ENCODE data around the gene SERINC1. TPM values are rescaled to one million over a fixed set of nuclear protein-coding genes. Genes with fewer than 3 reads are reported as not detected.
A peak's percentile ranks its signal among the peaks of the same experiment; 100 is the strongest.

Gene SERINC1
- total RNA-seq, 1 donor from 2014 or later = 132 TPM

DNA sequence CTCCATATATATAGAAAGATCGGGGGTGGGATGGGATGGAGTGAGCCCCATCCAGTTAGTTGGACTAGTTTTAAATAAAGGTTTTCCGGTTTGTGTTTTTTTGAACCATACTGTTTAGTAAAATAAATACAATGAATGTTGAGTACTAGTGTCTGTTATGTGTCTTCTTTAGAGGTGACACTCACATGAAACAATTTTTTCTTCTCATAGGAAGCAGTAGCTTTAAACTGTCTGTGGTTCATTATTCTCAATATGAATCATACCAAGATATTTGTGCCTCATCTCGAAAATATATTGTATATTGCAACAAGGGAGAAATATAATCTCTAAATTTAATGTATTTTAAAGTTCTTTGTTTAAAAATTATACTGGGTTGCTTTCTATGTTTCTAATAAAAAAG lies 38.8 kb downstream of the SERINC1 start:
- no peak for DNase-seq (ENCODE audit: low spot score)

DNA sequence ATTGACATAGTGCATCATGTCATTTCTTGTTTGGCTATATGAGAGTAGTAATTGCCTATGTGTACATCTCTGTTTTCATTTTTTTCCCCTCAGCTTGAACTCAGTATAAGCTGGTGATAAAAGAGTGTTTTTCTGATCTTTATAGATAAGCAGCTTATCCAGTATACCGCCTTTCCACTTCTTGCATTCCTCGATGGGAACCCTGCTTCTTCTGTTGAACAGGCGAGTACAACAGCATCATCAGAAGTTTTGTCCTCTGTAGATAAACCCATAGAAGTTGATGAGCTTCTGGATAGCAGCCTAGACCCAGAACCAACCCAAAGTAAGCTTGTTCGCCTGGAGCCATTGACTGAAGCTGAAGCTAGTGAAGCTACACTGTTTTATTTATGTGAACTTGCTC lies 39.8 kb downstream of the SERINC1 start:
- no peak for DNase-seq (ENCODE audit: low spot score)

DNA sequence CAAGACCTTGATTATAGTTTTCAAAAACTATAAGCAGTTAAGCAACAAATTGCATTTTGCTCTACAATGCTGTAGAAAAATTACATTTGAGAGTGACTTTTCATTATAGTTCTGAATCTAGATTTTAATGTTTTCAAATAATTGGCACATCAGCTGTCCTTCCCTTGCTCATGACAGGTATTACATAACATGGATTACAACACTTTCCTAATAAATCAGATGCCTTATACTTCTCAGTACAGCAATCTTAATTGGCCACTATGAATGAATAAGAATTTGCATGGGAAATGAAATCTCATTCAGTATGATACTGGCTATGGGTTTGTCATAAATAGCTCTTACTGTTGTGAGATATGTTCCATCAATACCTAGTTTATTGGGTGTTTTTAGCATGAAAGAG lies 42.3 kb downstream of the SERINC1 start:
- no peak for DNase-seq (ENCODE audit: low spot score)

DNA sequence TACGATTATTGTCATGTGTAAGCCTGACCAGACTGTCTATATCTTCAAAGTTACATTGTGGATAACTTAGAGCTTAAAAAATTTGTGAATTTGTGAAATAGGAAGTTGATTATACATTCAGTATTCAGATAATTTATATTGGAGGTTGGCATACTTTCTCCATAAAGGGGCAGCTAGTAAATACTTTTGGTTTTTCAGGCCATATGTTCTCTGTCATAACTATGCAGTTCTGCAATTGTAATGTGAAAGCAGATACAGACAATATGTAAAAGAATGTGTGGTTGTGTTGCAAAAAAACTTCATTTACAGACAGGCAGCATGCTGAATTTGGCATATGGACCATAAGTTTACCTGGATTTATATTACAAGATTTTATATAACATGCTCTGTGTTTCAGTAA lies 42.8 kb downstream of the SERINC1 start:
- no peak for DNase-seq (ENCODE audit: low spot score)

DNA sequence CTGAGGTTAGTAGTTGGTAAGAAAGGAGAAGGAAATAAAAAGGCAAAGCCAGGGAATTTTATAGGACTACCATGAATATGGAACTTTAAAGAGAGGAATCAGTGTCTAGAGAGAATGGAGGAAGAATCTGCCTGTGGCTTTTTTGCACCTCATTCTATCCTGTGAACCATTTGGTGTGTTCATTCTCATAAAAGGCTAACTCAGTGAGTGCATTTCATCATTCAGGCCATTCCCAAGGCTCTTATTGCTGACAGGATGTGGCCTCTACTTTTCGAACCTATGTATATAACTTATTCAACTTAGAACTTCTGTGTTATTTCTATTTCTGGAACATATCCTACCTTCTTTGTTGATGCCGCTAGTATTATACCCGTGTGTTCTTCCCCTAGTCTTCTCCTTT lies 45.0 kb downstream of the SERINC1 start:
- DNase-seq (ENCODE audit: low spot score) = no peak

DNA sequence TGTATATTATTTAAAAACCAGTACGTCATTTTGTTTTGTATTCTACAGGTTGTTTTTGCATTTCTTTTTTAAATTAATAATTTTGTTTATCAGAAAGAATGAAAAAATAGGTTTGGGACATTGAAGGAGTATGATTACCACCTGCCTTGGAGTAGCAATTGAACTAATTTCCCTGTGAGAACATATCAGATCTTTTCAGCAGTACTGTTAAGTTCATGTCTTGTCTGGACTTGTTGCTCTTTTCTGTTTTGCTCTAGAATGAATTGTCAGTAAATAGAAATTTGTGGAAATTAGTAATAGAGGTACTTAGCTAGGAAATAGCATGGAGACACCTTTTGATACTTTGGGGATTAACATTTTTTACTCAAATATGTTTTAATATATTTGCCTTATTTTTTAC lies 47.9 kb downstream of the SERINC1 start:
- no peak for DNase-seq (ENCODE audit: low spot score)

DNA sequence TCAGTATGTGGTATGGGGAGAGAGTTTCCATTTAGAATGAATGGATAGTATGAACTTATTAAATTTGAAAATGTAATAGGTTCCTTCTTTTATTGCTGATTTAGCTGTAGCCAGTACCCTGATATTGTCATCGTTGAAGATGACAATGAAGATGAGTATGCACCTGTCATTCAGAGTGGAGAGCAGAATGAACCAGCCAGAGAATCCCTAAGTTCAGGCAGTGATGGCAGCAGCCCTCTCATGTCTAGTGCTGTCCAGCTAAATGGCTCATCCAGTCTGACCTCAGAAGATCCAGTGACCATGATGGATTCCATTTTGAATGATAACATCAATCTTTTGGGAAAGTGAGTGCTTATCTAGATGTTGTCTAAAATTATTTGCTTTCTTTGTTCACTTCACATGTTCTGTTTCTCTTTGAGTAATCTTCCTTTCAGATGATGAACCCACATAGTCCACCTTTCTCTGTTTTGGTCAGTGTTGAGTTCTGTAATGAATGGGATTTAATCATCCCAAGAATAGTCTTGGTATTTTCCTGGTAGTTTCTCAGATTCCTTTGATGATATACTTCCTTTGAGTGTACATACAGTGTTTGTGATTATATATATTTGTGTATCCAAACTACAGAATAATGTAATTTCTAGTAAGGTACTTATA lies 48.9 kb downstream of the SERINC1 start:
- DNase-seq (ENCODE audit: low spot score) = no peak

DNA sequence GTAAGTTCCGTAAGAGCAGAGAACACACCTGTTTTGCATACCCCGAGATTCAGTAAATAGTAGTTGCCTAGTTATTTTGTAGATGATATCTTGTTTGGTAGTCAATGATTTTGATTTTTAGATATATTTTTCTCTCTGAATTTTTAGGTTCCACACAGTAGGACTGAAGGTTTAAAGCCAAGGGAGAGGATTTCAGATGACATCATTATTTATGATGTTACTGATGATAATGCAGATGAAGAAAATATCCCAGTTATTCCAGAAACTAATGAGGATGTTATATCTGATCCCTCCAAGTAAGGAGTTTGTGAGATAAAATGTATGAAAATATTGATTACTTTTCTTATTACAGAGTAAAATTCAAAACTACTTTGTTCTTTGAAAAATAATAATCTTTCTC lies 49.6 kb downstream of the SERINC1 start:
- no peak for DNase-seq (ENCODE audit: low spot score)

DNA sequence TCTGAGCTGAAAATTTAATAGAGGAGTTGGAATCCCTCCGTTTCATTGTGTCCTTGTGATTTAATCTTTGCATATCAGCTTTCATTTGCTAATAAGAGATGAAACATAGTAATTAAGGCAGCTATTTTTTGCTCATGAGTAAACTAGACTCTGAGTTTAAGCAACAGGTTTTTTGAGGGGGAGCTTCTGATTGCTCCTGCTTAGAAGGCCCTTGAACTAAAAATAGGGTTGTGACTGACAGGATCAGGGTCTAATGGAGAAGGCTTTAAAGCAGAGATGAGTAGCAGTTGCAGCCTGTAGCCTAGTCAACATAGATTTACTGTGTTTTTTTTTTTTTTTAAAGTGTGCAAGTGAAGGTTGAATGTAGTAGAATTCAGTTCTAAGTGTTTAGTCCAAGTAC lies 54.8 kb downstream of the SERINC1 start:
- no peak for DNase-seq (ENCODE audit: low spot score)

DNA sequence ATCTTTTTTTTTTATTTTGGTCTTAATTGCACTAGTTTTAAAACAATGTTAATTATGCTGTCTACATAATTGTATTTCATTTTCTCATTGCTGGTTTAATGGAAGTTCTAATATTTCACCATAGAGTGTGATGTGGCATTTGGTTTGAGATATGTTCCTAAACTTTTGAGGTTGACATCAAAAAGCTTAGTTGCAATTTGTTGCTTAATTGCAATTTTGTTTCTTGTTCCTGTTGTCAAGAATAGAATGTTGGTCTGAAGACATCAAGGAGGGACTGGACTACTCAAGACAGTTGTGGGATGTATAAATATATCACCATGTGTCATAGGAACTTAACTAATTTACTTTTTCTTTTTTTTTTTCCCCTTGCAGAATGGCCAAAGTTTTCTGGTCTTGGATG lies 59.6 kb downstream of the SERINC1 start:
- DNase-seq (ENCODE audit: low spot score) = no peak

DNA sequence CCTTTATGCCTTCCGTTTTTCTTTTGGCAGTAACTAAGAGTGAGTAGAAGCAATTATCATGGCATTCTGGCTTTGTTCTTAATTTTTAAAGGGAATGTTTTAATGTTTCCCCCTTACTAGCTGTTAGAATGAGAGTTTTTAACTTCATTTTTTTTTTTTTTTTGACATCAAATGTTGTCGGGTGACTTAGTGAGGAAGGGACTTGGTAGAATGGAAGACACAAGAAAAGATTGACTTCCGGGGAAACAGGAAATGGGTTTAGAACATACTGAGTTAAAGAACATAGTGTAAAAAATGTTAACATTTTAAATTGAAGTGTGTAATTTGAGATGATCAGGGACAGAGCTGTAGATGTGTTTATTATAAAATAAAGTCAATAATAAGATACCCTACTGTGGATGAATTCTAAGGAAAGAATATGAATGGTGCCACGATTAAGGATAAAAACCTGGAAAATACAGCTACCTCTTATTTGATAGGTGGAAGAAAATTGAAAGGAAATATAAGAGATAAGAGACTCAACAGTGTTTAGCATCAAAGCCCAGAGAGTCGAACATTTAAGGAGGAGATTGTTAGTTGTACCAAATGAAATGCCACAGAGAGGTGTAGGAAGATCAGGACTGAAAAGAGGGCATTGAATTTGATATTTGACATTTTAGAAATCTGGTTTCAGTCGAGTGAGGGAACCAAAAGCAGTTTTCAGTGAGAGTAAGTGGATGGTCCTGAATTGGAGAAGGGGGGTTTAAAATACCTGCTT lies 62.7 kb downstream of the SERINC1 start:
- no peak for DNase-seq (ENCODE audit: low spot score)

DNA sequence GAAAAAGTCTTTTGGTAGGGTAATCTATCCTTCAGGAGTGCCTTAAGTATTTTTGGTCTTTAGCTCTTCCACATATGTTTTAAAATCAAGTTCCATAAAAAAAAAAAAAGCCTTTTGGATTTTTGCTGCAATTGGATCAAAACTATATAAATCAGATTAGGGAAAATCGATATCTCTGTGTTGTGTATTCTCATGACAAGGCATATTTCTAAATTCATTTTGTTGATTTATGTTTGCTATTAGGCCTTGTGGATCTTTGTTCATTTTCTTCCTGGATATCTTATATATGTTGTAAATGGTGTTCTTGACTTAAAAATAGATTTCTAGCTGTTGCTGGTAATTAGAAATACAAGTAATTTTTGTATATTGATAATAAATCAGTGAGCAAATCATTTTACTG lies 63.4 kb downstream of the SERINC1 start:
- no peak for DNase-seq (ENCODE audit: low spot score)

DNA sequence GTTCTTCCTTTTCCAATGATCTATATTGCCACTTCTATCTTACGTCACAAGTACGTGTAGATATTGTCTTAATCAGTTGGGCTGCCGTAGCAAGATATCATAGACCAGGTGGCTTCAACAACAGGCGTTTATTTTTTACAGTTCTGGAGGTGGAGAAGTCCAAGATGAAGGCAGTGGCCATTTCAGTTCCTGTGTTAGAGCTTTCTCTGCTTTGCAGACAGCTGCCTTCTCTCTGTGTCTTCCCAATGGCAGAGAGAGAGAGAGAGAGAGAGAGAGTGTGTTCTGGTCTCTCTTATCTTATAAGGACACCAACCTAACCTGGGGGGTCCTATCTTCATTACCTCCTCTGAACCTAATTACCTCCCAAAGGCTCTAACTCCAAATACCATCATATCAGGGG lies 63.9 kb downstream of the SERINC1 start:
- DNase-seq (ENCODE audit: low spot score) = no peak

DNA sequence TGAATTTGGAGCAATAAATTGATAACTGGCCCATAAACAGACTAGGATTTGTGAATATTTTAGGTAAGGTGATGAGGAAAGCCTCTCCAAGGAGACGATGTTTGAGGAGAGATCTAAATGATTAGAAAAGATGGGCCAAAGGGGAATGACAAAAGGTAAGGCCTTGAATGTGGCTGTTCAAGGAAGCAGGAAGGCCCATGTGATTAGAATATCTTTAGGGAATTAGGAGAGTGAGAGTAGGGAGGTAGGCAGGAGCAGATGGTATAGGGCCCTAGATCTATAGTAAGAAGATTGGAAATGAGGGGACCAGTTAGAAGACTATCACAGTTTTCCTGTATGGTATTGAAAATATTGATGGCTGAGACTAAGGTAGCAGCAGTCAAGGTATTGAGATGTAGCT lies 65.4 kb downstream of the SERINC1 start:
- no peak for DNase-seq (ENCODE audit: low spot score)

DNA sequence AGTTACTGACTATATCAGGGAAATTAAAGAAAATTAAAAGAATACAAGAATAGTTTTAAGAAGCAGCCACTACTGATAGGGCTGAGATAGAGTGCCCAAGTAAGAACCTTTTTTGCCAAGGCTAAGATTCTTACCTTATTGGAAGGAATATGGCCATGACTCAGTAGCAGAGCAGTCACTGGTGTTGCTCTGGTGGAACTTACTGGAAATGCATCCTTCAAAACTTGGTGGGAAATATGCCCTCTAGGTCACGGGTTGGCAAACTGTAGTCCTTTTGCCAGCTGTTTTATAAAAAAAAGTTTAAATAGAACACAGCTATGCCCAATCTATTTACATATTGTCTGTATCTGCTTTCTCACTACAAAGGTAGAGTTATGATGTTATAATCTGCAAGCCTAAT lies 66.2 kb downstream of the SERINC1 start:
- DNase-seq (ENCODE audit: low spot score) = no peak

DNA sequence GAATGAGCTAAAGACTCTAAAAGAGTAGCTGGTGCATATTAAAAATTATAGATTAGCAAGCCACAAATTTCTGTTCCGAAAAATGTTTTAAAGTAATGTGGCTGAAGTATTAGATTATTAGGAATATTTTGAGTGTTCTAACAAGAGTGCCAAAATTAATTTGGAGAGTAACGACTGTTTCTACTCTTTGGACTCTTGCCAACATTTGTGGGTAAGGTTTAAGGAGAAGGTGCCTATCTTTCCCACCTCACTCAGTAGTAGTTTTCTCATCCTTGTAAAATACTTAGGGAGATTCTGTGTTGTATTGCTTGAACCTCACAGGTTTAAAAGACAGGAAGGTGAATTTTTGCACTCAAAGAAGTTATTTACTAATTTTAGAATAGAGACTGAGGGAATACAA lies 67.2 kb downstream of the SERINC1 start:
- no peak for DNase-seq (ENCODE audit: low spot score)

DNA sequence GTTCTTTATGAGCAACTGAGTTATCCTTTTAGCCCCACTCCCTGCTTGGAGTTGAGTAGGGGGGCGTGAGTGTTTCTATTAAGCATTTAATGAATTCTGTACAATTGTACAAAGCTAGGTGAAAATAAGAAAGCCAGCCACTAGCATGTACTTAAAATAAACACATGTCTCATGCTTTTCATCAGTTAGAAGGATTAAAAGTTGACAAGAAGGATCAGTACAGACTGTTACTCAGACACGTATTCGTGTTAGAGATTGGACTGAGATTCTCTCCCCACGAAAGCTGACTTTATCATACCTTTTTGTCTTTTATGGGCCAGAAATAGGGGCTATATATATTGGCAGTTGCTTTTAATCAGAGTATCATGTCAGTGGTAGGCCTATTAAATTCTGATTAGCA lies 70.5 kb downstream of the SERINC1 start:
- no peak for DNase-seq (ENCODE audit: low spot score)

DNA sequence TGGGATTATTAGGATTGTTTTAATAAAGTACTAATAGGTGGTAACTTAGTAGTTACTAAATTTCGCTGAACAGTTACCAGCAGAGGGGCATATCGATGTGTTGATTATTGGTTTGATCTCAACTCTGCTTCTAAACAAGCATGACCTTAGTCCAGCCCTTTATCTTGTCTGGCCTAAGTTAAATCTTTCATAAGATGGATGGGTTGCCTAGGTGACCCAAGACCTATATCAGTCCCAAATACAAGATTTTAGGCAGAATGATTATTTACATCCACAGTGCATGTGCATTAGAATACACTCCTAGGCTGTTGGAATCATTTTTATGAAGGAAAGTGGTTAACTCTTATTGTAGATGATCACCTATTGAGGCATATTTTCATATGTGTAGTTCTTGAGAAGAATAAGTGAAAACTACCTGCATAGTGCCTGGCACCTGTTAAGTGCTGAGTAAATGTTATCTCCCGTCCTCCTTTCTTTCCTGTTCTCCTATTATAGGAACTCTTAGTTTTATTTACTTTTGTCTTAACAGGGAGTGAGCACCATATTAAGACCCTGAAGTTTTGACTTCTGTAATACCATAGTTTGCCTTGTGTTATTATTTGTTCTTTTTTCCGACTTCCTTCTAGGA lies 71.0 kb downstream of the SERINC1 start:
- no peak for DNase-seq (ENCODE audit: low spot score)

DNA sequence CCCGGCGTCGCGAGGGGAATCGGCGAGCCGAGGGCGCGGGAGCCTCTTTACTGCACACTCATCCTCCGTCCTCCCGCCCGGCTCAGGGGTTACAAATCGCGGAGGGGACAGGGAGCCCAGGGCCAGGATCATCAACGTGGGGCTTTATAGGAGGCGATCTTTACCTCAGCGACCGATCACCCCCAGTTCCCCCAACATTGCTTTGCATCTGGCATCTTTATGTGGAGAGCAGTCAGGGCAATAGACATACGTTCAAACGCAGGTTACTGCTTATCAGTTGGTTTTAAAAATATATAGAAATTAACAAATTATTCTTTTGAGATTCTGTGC lies 71.5 kb downstream of the SERINC1 start:
- DNase-seq (ENCODE audit: low spot score) = peak; percentile 42

DNA sequence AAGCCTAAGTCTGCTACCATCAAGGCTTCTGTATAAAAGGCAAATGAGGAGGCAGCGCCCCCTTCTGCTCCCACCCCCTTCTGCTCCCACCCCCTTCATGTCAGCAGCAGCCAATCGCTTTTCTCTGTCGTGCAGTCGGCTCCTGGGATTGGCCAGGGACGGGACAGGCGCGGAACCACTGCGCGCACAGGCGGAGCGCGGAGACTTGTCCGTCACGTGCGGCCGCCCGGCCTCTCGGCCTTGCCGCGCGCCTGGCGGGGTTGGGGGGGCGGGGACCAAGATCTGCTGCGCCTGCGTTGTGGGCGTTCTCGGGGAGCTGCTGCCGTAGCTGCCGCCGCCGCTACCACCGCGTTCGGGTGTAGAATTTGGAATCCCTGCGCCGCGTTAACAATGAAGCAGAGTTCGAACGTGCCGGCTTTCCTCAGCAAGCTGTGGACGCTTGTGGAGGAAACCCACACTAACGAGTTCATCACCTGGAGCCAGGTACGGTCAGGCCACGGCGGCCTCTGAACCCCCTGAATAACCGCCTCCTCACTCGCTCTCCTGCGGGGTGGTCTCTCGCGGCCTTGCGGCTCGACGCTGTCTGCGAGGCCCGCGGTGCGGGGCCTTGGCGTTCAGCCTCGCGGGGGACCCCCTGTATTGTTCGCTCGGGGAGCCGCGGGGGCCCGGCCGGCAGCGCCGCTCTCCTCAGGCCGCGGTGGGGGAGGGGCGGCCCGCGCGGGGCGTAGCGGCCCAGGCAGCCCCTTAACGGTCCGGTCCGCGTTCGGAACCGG lies 72.1 kb downstream of the SERINC1 start, which contains the start of gene HSF2:
HSF2 (plus strand) TSS at position 305 of the 773 bp plus-strand sequence; CDS start at position 391, 86 bp downstream.
- peak; percentile 97 for DNase-seq (ENCODE audit: low spot score)

DNA sequence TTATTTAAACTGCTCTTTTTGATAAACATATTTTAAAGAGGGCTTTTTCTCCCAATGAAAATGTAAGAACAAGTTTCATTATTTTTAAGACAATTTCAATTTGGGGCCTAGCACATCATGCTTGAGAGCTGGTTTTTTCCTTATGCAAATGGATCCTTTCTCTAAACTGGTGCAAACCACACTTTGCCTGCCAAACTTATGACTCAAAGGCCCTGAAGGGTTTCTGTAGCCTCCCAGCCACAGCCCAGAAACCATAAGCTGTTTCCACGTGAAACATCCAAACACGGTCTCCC lies 72.6 kb downstream of the SERINC1 start:
- no peak for DNase-seq (ENCODE audit: low spot score)

DNA sequence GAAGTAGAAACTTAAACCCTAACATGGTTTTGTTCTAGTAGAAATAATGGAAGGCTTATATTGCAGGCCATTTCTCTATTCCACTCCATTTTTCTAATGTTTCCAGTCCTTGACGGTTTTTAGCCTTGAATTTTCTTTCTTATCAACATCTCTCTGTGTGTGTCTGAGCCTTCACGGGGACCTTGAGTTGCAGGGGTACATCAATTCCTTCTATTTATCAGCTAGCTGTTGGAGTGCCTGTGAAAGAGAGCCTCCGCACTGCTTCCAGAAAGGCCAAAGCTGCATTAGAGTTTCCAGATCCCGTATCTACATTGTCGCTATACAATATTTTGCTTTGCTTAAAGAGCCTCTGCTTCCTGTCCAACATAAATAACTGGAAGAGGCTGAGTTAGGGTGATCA lies 77.6 kb downstream of the SERINC1 start:
- DNase-seq (ENCODE audit: low spot score) = no peak

All from ureter (tissue), 1 donor.